ENCODE results near the gene NOD1. TPM values are rescaled to one million over a fixed set of nuclear protein-coding genes. Genes with fewer than 3 reads are reported as not detected.
A peak's percentile ranks its signal among the peaks of the same experiment; 100 is the strongest.

Gene NOD1
- total RNA-seq, 1 donor from 2014 or later = 4.2 TPM

- Histone ChIP-seq H3K36me3 (ENCODE audit: control insufficient read depth, insufficient read depth, low read length) (no peaks in the 10 kb centered on the region), H3K27me3 (ENCODE audit: control insufficient read depth, insufficient read depth, low read length) (no peaks in the 10 kb centered on the region), H3K4me3 (ENCODE audit: low read depth, low read length) (no peak overlapping the region)
- no peak for TF ChIP-seq CTCF (IDR thresholded peaks at IDR 0.05; ENCODE audit: insufficient read depth, low read length, severe bottlenecking)
- DNase-seq (ENCODE audit: low read depth) (no peak), FAIRE-seq (no peak)
Measured at GRCh38 chr7:30411173-30411572, 67.4 kb downstream of the NOD1 start.

GRCh38 chr7:30406664-30407425 lies 71.7 kb downstream of the NOD1 start:
- no peaks in the 10 kb centered on the region for H3K36me3 ChIP-seq (ENCODE audit: control insufficient read depth, insufficient read depth, low read length)
- no peak for TF ChIP-seq CTCF (IDR thresholded peaks at IDR 0.05; ENCODE audit: insufficient read depth, low read length, severe bottlenecking)
- no peaks in the 10 kb centered on the region for H3K27me3 ChIP-seq (ENCODE audit: control insufficient read depth, insufficient read depth, low read length)
- FAIRE-seq = peak; percentile 85
- H3K4me3 ChIP-seq (ENCODE audit: low read depth, low read length) = no peak overlapping the region
- DNase-seq (ENCODE audit: low read depth) = peak; percentile 100

GRCh38 chr7:30405179-30405578 lies 73.4 kb downstream of the NOD1 start:
- no peak for DNase-seq (ENCODE audit: low read depth)
- TF ChIP-seq CTCF (IDR thresholded peaks at IDR 0.05; ENCODE audit: insufficient read depth, low read length, severe bottlenecking) = no peak
- no peaks in the 10 kb centered on the region for H3K36me3 ChIP-seq (ENCODE audit: control insufficient read depth, insufficient read depth, low read length)
- H3K27me3 ChIP-seq (ENCODE audit: control insufficient read depth, insufficient read depth, low read length) = no peaks in the 10 kb centered on the region
- no peak for FAIRE-seq
- no peak overlapping the region for H3K4me3 ChIP-seq (ENCODE audit: low read depth, low read length)

GRCh38 chr7:30403477-30403876 lies 75.1 kb downstream of the NOD1 start:
- FAIRE-seq (peak; percentile 92), DNase-seq (ENCODE audit: low read depth) (peak; percentile 98)

GRCh38 chr7:30396389-30396788 lies 82.2 kb downstream of the NOD1 start:
- TF ChIP-seq CTCF (IDR thresholded peaks at IDR 0.05; ENCODE audit: insufficient read depth, low read length, severe bottlenecking) = no peak
- no peak for DNase-seq (ENCODE audit: low read depth)
- no peak for FAIRE-seq
- H3K36me3 ChIP-seq (ENCODE audit: control insufficient read depth, insufficient read depth, low read length) = no peaks in the 10 kb centered on the region
- H3K27me3 ChIP-seq (ENCODE audit: control insufficient read depth, insufficient read depth, low read length) = no peaks in the 10 kb centered on the region
- no peak overlapping the region for H3K4me3 ChIP-seq (ENCODE audit: low read depth, low read length)

More at GRCh38 chr7:30403477-30403876, 75.1 kb downstream of the NOD1 start:
- H3K36me3 ChIP-seq (ENCODE audit: control insufficient read depth, insufficient read depth, low read length) = no peaks in the 10 kb centered on the region
- no peak for TF ChIP-seq CTCF (IDR thresholded peaks at IDR 0.05; ENCODE audit: insufficient read depth, low read length, severe bottlenecking)
- H3K27me3 ChIP-seq (ENCODE audit: control insufficient read depth, insufficient read depth, low read length) = no peaks in the 10 kb centered on the region
- no peak overlapping the region for H3K4me3 ChIP-seq (ENCODE audit: low read depth, low read length)

GRCh38 chr7:30395676-30396075 lies 82.9 kb downstream of the NOD1 start:
- H3K4me3 ChIP-seq (ENCODE audit: low read depth, low read length) = no peak overlapping the region
- FAIRE-seq (no peak), DNase-seq (ENCODE audit: low read depth) (no peak)
- H3K36me3 ChIP-seq (ENCODE audit: control insufficient read depth, insufficient read depth, low read length) = no peaks in the 10 kb centered on the region
- no peaks in the 10 kb centered on the region for H3K27me3 ChIP-seq (ENCODE audit: control insufficient read depth, insufficient read depth, low read length)
- TF ChIP-seq CTCF (IDR thresholded peaks at IDR 0.05; ENCODE audit: insufficient read depth, low read length, severe bottlenecking) = no peak

Data from bronchial epithelial cell (primary cell).